DMS153 treated with DMSO at 0.1 percent for 48 hours (cell line): ENCODE measurements around the gene CD59.

Experiments used
- DNase-seq: peaks from one replicate; lab custom pipeline; 2025; ENCODE audit not compliant: unreplicated experiment; lab: John Stamatoyannopoulos, UW

CD59 gene, protein sequence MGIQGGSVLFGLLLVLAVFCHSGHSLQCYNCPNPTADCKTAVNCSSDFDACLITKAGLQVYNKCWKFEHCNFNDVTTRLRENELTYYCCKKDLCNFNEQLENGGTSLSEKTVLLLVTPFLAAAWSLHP

DNA sequence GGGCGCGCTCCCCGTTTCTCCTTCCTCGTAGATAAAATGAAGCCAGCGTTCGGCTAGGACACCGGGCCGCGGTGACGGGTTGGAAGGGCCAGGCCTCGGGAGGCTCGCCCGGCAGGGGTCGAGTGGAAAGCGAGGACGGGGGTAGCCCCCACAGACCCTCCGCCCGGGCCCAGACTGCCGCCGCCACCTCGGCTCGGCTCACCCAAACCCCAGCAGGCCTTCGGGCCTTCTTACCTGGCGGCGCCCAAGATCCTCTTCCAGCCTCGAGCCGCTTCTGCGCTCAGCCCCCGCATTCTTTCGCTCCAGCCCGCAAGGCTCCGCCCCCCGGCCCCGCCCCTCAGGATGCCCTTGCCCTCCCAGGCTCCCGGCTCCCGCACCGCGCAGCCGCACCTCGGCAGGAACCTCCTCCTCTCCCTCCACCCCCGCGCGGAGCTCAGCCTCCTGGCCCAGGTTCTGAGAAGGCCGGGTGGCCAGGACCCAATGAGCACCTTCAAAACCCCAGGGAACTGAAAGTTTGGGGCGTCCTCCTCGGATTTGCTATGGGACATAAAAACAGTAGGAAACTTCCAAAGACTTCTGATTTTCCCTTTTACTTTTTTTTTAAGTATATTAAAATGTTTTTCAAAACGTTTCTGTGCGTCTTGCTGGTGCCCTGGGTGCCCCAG, at the start of gene CD59:
Gene CD59 (minus strand): TSS at position 276 of the 665 bp plus-strand sequence. CDS start 13,978 bp downstream, outside the sequence.
- DNase-seq, result peak; percentile 76

DNA sequence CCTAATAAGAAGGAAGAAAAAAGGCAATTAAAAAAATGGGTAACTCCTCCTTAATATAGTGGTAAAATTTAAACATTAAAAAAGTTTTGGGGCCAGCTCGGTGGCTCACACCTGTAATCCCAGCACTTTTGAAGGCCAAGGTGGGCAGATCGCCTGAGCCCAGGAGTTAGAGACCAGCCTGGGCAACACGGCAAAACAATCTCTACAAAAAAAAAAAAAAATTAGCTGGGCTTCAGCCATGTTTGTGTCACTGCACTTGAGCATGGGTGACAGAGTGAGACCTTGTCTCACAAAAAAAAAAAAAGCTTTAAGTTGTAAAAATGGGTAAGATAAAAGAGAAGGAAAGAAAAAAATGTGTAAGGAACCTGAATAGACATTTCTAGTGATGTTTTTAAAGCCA, 49.4 kb upstream of the CD59 start:
- DNase-seq, result no peak

DNA sequence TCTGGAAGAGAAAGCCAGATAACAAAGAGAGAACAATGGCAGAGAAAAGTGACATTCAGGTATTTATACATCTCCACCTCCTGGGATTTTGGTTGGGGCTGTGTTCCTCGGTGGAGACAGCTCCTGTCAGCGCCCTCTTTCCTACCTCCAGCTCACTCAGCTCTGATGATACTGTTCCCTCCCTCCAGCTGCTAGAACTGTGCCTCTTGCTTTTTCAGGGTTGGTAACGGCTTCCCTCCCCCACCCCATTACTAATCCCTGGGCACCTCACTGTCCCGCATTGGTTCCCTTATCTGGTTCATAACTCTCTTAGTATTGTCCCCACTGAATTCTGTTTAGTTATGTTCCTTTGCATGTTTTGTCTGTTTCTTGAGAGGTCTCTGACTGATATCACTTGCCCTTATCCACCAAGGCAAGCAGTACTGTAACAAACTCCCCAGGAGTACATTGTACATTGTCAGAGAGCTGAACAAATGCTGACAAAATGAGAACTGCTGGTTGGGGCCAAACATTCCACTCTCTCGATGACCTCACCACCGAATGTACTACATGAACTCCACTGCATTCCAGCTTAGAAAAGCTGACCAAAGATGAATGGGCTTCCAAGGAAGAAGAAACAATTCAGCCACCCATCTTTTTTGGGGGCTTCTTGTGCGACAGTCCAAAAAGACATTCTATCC, 43.8 kb upstream of the CD59 start:
- no peak for DNase-seq

DNA sequence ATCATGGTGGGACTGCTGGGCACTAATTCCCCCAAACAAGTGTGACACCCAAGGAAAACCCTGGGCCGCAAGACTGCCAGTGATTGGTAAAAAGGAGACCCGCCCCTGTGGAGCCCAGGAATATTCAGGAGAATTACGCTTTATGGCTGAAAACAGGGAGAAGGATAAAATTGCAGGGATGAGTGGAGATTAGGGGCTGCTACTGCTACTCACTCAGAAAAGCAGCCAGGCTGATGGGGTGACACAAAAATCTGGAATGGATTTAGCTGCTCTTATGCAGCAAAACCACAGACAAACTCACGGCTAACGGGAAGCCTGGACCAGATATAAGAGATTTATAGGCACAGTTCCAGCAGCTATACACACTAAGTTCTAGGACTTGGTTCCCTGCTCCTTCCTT, 42.5 kb upstream of the CD59 start:
- DNase-seq, result no peak

DNA sequence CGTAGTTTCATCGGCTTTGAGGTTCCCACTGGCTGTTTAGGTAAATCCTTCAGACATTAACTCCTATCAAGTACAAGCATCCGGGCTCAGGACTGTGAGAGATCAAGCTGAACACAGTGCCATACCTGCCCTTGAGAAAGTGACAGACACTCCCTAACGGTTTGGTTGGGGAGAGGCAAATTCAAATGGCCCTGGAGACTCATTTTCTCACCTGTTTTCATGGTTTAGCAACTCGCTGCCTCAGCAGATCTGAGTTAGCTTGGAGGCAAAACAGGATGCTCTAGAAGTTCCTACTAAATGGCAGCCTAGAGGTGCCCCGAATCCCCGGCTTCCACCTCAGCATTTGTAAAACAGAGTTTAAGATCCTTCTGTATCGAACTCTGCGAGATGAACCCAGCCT, 41.7 kb upstream of the CD59 start:
- no peak for DNase-seq

DNA sequence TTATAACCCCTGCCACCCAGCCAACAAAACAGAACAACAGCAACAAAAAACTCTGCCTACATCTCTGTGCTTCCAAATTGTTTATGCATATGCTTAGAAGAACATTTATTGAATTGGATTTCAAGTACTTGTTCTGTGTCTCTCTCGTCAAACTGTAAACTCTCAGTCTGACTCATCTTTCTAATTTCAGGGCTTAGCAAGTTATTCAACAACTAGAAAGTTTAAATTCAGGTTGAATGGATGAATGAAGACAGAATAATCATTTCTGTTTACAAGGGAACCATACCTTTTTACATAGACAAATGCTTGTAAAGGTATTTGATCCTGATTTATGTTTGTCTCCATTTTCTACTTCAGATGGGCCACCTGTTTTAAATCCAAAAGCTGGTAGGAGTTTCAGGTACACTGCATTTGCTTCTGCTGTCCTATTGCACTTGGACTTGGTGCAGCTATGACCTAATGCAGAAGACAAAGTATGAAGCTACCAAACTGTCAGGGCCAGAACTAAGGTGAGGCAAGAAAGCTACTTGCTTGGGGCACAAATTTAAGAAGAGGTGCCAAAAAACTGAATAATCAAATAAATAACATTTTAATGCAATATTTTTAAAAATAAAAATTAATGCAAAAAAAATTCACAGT, 39.7 kb upstream of the CD59 start:
- DNase-seq, result no peak

DNA sequence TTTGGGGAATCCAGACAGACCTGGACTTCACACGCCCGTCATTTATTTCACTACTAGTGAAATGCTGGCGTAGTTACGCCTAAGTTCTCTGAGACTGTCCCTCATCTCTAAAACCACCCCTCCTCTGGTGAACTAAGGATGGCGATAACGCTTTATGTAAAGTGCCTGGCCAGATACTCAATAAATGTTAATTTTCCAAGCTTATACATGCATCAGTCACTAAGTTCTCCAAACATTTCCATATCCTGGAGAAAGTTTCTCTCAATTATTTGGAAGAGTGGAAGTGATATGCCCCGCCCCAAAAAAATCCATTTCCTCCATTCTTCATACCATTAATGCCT, 39.2 kb upstream of the CD59 start:
- DNase-seq, result no peak

DNA sequence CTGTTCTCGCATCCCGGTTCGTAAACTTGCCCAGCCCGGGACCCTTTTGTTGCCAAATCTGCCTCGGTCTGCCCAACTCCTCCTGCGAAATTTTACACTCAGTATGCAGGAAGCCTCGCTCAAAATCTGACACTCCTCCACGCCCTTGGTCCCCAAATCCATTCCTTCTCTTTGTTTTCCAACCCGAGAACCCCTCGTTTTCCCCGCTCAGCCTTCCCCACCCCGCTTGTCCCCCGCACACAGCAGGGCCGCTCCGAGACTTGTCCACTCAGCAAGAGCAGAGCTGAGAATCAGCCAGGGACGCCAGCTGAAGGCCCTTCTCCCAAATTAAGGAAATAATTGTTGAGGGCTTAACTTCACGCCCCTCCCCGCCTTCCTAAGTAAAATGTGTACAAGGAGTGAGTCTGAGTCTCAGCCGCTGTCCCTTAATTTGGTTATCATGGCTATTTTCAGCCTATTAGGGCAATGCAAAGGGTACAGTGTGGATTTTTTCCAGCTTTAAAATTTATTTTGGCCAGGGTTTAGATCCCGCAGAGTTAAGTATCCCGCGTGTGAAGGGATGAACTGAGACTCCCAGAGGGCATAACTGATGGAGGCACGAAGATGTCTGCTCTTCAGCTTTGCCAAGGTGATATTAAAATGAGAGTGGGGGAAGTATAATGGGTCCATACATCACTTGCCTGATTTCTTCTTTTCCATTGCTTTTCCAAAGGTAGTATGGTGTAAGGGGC, 38.7 kb upstream of the CD59 start:
- no peak for DNase-seq

DNA sequence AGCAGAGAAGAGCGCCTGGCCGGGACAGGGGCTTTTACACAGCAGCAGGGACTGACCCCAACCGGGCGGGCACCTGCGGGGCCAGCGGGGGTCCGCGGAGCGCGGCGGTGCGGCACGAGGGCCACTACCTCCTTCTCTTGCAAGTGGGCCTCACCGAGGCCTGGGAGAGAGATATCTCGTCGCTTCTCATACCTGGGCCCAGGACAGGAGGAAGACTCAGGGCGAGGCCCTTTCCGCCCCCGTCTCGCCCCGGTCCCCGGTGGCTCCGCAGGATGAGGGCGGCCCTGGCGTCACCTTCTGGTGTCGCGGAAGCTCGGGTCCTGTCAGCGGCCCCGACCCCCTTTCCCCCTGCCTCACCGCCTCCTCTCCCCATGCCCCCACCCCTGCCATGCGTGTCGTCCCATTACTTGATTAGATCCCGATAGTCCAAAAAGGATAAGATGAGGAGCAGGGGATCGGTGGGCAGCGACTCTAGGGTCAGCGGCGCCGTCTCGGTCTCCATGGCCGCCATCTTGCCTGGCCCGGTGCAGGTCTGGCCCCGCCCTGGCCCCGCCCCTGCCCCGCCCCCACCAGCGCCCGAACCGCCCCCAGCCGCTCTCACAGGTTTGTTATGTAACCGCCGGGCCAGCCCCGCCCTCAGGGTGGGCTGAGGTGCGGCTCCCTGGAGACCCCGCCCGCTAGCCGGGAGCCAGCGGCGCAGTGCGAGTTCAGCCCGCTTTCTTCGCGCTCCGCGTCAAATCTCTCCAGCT, 37.9 kb upstream of the CD59 start, which contains the start of gene FBXO3:
Gene FBXO3 (minus strand): TSS at position 534 of the 749 bp plus-strand sequence. CDS start 23 bp downstream, at position 511.
- DNase-seq, result peak; percentile 51

DNA sequence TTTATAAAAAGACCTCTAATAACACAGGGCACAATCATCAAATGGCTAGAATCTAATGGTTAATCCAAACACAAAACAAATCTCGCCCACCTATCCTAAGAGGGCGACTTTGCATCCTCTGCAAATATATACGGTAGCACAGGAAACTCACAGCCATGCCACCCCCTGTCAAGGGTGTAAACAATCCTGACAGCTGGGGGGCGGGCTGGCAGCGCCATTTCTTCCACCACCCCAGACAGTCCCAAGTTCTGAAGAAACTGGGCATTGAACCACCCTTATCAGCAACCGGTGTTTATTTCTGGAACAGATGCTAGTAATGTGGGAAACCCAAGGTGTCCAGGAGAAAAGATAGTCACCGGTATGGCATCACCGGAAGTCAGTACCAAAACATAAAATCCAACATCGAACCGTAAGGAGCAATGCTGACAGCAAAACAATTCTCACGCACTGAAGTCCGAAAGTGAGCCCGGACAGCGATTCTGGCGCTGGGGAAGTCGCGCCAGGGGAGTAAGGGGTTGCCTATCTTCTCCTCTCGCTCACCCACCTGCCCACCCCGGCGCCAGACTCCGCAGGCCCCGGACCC, 37.3 kb upstream of the CD59 start:
- no peak for DNase-seq

DNA sequence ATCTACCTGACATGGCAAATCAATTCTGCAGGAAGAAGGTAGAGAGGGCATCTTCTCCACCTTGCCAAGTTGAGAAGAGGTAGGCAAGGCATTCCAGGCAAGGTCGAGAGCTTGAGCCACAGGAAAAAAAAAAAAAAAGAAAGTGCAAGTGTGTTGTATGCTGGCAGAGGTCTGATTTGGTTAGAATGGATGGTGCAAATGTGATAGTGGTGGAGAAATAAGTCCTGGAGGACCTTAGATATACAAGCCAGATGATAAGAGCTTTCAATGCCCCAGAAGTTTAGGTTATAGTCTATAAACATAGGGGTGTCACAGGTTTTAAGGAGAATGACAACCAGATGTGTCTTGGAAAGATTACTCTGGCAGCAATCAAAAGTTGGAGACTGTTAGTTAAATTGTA, 36.6 kb upstream of the CD59 start:
- no peak for DNase-seq

DNA sequence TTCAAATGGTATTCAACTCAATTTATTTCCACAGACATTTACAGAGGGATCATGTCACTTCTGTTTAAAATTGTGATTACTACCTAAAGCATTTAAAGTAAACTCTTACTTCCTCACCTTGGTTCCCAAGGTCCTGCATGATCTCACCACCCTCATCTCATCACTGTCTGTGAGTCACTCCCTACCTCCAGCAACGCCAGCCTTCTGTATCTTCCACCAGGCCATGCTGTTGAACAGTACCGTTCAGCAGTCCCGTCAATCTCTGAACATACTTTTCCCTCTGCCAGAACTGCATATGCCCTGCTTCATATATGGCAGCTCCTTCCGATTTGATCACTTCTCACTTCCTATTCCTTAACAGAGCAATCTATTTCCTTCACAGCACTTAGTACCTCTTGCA, 36.1 kb upstream of the CD59 start:
- no peak for DNase-seq

DNA sequence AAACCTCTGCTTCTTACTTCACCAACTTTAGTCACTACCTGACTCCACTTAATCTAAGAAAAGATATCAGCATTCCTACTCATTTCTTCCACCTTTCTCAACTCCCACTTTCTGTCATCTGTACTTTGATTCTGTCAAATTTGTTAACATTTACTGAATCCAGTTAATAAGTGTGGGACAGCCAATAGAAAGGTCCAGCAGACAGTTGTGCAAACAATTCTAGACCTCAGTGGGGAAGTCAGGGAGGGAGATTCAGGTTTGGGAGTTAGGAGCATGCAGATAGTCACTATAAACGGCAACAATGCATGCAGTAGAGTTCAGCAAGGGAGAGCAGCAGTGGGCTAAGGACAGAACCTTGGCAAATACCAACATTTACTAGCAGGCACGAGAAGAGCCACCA, 34.0 kb upstream of the CD59 start:
- no peak for DNase-seq

DNA sequence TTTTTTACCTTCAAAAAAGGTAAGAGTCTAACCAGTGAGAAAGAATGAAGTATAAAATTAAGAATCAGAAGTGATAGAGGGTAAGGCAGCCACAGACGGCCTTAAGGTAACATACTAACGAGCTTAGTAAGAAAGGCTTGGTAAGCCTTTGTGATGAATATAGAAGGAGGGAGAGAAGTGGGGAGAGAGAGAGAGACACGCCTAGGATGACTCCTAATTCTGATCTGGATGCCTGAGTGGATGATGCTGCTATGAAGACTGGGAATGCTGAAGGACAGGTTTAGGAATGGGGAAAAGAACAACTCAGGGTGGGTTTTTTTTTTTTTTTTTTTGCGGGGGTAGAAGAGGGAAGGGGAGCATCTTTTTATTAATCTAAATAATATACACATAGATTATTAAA, 33.3 kb upstream of the CD59 start:
- no peak for DNase-seq

DNA sequence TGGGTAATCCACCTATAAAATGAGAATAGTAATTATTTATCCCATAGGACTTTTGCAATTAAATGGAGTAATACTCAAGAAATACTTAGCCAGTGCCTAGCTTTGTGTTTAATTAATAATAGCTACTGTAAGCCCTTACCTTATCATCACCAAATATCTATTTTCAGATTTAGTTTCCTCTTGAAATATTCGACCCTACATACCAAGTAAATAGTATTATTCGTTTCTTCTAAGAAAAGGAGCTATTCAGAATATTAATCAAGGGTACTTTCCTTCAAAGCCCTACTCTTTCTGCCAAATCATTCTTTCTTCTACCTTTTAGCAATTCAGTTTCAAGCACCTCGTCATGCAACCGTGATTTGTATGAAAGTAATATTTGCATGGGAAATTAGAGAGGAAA, 31.4 kb upstream of the CD59 start:
- DNase-seq, result no peak

DNA sequence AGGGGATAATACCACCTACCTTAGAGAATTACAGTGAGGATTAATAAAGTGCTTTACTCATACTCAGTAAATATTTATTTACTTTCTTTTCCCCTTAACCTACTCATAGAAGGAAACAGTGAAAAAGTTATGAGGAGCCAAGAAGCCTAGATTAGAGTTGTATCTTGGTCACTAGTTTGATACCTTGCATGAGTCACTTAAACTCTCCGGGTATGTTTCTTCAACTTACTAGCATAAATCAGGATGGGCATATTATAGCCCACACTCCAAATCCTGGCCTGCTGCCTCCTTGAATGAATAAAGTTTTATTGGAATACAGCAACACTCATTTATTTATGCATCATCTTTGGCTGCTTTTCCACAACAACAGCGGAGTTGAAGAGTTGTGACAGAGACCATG, 29.9 kb upstream of the CD59 start:
- no peak for DNase-seq

DNA sequence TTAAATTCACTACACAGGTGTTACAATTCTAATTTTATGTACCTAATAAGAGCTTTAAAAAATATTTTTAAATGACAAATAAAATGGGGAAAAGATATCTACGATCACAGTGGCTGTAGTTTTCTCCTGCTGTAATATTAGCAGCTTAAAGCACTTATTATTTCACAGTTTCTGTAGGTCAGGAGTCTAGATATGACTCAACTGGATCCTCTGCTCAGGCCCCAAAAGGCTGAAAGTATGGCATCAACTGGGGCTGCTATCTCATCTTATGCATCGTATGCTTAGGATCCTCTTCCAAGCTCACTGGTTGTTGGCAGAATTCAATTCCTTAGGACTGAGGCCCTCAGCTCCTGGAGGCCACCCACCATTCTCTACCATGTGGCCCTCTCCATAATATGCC, 25.2 kb upstream of the CD59 start:
- DNase-seq, result no peak

DNA sequence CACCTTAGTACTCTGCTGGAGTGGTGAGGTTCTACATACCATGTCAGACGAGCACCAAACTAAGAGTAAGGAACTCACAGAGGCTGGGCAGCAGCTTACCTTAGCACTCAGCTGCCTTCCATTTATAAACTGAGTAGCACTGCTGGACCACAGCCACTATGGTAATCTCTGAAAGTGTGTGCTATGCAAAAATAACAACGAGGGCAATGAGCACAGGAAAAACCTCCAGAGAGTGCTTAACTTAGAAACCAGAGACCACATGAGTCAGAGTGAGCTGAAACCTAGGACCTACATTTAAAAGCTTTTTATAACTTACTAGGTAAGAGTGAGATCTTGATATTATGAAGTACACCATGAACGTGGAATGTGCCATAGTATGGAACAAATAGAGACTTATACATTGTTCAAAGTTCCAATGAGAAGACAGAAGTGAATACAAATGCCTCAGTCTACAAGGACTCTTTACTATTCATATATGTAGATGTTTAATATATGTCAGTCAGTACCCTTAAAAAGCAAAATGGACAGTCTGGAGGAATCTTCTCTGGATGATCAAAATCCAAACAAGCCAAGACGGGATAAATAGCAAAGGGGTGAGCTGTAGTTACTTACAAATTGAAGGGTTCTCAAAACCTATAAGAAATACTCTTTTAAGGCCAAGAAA, 17.2 kb upstream of the CD59 start:
- no peak for DNase-seq

DNA sequence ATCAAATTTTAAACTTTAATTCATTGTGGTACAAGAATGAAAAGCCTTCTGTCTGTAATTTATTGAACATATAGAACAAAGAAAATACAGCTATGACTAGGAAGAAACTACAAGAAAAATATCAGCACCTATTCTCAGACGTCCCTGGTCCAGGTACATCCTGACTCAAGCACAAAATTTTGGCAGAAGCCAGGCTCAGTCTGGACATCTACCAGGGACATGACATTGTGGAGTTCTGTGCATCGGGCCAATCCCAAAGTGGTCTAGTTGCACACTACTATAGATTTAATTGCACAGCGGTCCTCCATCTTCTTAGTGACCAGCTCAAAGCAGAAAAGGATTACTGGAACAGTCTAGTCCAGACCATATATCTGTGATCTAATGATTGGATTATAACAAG, 15.7 kb upstream of the CD59 start:
- no peak for DNase-seq

DNA sequence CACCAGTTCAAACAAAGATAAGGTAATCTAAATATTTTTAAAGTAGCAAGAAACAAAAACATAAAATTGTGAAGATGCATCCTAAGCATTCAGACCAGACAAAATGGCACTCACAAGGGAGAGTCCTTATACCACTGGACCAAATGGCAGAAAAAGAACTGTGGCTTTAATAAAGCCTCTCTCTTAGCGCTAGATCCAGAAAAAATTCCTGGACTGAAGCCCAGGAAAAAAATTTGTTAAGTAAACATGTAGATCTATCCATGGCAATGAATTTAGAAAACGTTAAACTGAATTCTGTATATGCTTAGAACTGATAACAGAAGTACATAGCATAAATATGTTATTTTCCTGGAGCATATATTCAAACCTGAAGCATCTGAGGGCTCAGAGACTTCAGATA, 11.8 kb upstream of the CD59 start:
- no peak for DNase-seq
